Vagina (tissue), 2 donors: ENCODE data around the gene NAT9. TPM values are rescaled to one million over a fixed set of nuclear protein-coding genes. Genes with fewer than 3 reads are reported as not detected.

Source experiments
- DNase-seq, 2 donors: peaks; one replicate each; pipeline ENCODE4 v3.0.0-alpha.2; 2017; ENCODE audit errors: extremely low spot score in 2 of 2
- H3K27ac ChIP-seq: fragments of 200-600 bp; sonication (generic); one replicate; pipeline ENCODE4 v1.5.1; 2019
- H3K27me3 ChIP-seq: fragments of 200-600 bp; sonication (generic); one replicate; pipeline ENCODE4 v1.5.1; 2019
- H3K36me3 ChIP-seq, 2 donors: fragments of 200-600 bp; sonication (generic); one replicate each; pipeline ENCODE4 v1.5.1; 2017 to 2019
- H3K4me1 ChIP-seq: fragments of 200-600 bp; sonication (generic); one replicate; pipeline ENCODE4 v1.5.1; 2019
- H3K4me3 ChIP-seq, 2 donors: fragments of 200-600 bp; sonication (generic); 1 replicate in 1 of 2; 2 replicates in 1 of 2; pipeline ENCODE4 v1.5.1; 2016 to 2019
- H3K9me3 ChIP-seq: fragments of 200-600 bp; sonication (generic); one replicate; pipeline ENCODE4 v1.5.1; 2019
- POLR2A ChIP-seq, 2 donors: fragments of 450-650 bp; IDR thresholded peaks; one replicate each; pipeline ENCODE4 v1.6.1; 2017; ENCODE audit warnings: antibody characterized with exemption in 2 of 2, mild to moderate bottlenecking in 2 of 2, moderate library complexity in 2 of 2
- POLR2AphosphoS5 ChIP-seq, 2 donors: sonication (generic); formaldehyde crosslinking; IDR thresholded peaks; one replicate each; pipeline ENCODE4 v1.9.0; 2017; ENCODE audit warnings: antibody characterized with exemption in 2 of 2, mild to moderate bottlenecking in 2 of 2, low read depth in 1 of 2; ENCODE audit not compliant: insufficient read depth in 1 of 2
- intact Hi-C: fragments of 100-400 bp; cut with DNase I; formaldehyde crosslinking; loops from one replicate; pipeline ENCODE4 v1.15.1; 2023
- total RNA-seq: library from RNA; depleted of rRNA; stranded (reverse); fragments of >200 nt; gene quantifications from one replicate; pipeline ENCODE4 v1.2.3, GENCODE V29; 2016
- TF ChIP-seq, protein P1 (sequence below), 3 experiments: fragments of 450-650 bp in 2 of 3; fragments of 200-600 bp in 1 of 3; sonication (generic) in 1 of 3; IDR thresholded peaks; one replicate each; pipeline ENCODE4 v1.5.1; 2017 to 2019; ENCODE audit warnings: antibody characterized with exemption in 3 of 3, mild to moderate bottlenecking in 2 of 3, moderate library complexity in 2 of 3

NAT9 gene
- total RNA-seq, 1 donor from 2014 or later, result 28.5 TPM

DNA sequence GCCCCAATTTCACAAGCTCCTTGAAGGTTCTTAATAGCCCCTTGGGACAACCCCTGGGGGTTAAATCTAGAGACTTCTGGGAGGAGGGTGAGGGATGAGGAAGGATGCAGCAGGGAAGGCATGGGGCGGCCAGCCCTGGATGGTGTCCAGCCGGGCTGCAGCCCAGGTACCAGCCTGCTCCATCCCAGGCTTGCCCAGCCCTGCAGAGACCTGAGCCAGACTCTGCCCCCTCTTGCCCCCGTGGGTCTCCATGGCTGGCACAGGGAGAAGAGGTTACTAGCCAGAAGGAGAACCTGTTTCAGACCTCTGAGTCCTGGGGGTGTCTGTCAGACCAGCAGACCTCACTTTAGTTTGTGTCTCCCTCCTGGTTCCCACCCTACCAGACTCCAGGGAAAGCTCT, 19.3 kb downstream of the NAT9 start:
- H3K4me1 ChIP-seq, result peaks cover 85% of the 10 kb centered on the region
- H3K4me3 ChIP-seq, result no peak overlapping the region

DNA sequence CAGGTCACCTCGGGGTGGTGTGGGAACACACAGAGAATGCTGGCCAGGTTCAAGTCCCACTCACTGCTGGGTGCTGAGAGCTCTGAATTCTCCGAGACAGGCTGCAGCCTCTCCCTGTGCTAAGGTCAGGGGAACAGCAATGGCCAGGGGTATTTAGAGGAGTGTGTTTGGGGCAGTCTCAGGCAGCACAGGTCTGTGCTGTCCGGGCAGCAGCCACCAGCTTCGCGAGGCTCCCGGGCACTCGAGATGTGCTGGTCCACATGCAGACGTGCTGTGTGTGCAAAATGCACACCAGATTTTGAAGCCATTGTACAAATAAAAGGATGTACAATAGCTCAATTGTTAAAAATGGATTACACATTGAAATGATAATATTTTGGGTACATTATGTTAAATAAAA, 20.6 kb downstream of the NAT9 start:
- intact Hi-C loops, result no loop called here
- Histone ChIP-seq H3K27ac (no peak overlapping the region), H3K36me3 (no peaks in the 10 kb centered on the region), H3K4me1 (peaks cover 85% of the 10 kb centered on the region), H3K9me3 (no peaks in the 10 kb centered on the region), H3K4me3 (no peak overlapping the region), H3K27me3 (no peaks in the 10 kb centered on the region)
- DNase-seq, result no peak
- TF ChIP-seq, protein P1, sequence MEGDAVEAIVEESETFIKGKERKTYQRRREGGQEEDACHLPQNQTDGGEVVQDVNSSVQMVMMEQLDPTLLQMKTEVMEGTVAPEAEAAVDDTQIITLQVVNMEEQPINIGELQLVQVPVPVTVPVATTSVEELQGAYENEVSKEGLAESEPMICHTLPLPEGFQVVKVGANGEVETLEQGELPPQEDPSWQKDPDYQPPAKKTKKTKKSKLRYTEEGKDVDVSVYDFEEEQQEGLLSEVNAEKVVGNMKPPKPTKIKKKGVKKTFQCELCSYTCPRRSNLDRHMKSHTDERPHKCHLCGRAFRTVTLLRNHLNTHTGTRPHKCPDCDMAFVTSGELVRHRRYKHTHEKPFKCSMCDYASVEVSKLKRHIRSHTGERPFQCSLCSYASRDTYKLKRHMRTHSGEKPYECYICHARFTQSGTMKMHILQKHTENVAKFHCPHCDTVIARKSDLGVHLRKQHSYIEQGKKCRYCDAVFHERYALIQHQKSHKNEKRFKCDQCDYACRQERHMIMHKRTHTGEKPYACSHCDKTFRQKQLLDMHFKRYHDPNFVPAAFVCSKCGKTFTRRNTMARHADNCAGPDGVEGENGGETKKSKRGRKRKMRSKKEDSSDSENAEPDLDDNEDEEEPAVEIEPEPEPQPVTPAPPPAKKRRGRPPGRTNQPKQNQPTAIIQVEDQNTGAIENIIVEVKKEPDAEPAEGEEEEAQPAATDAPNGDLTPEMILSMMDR (IDR thresholded peaks at IDR 0.05), result no peak
- no peak for TF ChIP-seq POLR2A (IDR thresholded peaks at IDR 0.05)
- no peak for TF ChIP-seq POLR2AphosphoS5 (IDR thresholded peaks at IDR 0.05; ENCODE audit: insufficient read depth in 1 of 2, low read depth in 1 of 2)

More for the DNA sequence above, 19.3 kb downstream of the NAT9 start:
- peak overlapping the region; percentile 85 for H3K27ac ChIP-seq
- no peaks in the 10 kb centered on the region for H3K27me3 ChIP-seq
- no peak for DNase-seq
- no peak for TF ChIP-seq POLR2AphosphoS5 (IDR thresholded peaks at IDR 0.05; ENCODE audit: insufficient read depth in 1 of 2, low read depth in 1 of 2)
- TF ChIP-seq, protein P1 (IDR thresholded peaks at IDR 0.05), result no peak
- TF ChIP-seq POLR2A (IDR thresholded peaks at IDR 0.05), result no peak
- H3K9me3 ChIP-seq, result no peaks in the 10 kb centered on the region
- intact Hi-C loops, result no loop called here
- no peaks in the 10 kb centered on the region for H3K36me3 ChIP-seq

DNA sequence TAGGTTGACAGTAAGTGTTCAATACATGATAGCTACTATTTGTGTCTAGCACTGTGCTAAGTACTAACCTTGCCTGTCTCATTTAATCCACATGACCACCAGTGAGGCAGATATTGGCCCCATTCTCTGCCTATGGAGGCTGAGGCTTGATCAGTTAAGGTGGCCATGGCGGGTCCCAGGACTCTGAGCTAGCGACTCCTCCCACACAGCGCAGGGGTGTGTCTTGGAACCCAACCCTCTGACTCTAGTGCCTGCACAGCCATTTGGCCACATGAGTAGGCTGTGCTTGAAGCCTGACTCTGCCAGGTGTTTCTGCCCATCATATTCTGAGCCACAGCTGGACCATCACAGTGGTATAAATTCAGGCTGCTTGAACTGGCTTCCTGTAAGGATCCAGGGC, 21.3 kb downstream of the NAT9 start:
- DNase-seq, result no peak
- H3K4me1 ChIP-seq, result peaks cover 85% of the 10 kb centered on the region
- H3K27me3 ChIP-seq, result no peaks in the 10 kb centered on the region
- H3K27ac ChIP-seq, result no peak overlapping the region
- no peak for TF ChIP-seq POLR2A (IDR thresholded peaks at IDR 0.05)
- no peak for TF ChIP-seq POLR2AphosphoS5 (IDR thresholded peaks at IDR 0.05; ENCODE audit: insufficient read depth in 1 of 2, low read depth in 1 of 2)
- TF ChIP-seq, protein P1 (IDR thresholded peaks at IDR 0.05), result no peak
- no peaks in the 10 kb centered on the region for H3K9me3 ChIP-seq
- no peaks in the 10 kb centered on the region for H3K36me3 ChIP-seq
- intact Hi-C loops, result no loop called here
- H3K4me3 ChIP-seq, result no peak overlapping the region

DNA sequence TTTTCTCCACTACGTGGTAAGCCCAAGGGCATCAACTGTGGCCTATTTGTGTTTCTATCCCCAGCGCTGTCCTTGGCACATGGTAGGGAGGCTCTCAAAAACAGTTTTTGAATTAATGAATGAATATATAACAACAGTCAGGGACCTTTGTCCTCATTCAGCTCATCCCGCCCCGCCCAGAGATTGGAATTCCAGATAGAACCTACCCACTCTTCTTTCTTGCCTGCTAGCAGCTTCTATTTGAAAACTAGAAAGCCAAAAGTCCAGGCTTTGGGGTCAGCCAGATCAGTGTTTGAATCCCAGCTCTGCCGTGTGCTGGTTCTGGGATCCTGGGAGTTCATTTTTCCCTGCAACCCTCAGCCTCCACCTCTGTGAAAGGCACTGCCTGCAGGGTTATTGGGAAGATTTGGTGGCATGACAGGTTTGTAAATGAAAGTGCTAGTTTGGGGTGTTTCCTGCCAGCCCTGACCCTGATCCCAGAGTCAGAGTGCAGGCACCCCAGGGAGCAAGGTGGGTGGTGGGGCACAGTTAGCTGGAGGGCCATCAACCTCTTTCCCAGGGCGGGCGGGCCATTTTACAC, 23.2 kb downstream of the NAT9 start:
- Histone ChIP-seq H3K4me3 (no peak overlapping the region), H3K4me1 (peaks cover 78% of the 10 kb centered on the region), H3K9me3 (no peaks in the 10 kb centered on the region), H3K27ac (no peak overlapping the region), H3K36me3 (no peaks in the 10 kb centered on the region), H3K27me3 (no peaks in the 10 kb centered on the region)
- DNase-seq, result no peak
- intact Hi-C loops, result no loop called here
- TF ChIP-seq, protein P1 (IDR thresholded peaks at IDR 0.05), result no peak
- no peak for TF ChIP-seq POLR2A (IDR thresholded peaks at IDR 0.05)
- no peak for TF ChIP-seq POLR2AphosphoS5 (IDR thresholded peaks at IDR 0.05; ENCODE audit: insufficient read depth in 1 of 2, low read depth in 1 of 2)

DNA sequence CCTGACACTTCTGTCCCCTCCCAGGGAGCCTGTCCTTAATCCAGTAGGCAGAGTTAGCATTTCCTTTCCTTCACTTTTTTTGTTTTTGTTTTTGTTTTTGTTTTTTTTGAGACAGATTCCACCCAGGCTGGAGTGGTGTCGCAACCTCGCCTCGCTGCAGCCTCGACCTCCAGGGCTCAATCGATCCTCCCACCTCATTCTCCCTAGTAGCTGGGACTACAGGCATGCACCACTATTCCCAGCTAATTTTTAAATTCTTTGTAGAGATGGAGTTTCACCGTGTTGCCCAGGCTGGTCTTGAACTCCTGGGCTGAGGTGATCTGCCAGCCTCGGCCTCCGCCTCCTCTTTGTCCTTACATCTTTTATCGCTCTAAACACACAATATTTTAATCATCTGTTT, 23.7 kb downstream of the NAT9 start:
- Histone ChIP-seq H3K4me3 (no peak overlapping the region), H3K4me1 (peaks cover 78% of the 10 kb centered on the region), H3K36me3 (no peaks in the 10 kb centered on the region), H3K9me3 (no peaks in the 10 kb centered on the region), H3K27me3 (no peaks in the 10 kb centered on the region), H3K27ac (peak overlapping the region; percentile 36)
- intact Hi-C loops, result no loop called here
- DNase-seq, result no peak
- TF ChIP-seq POLR2A (IDR thresholded peaks at IDR 0.05), result no peak
- no peak for TF ChIP-seq POLR2AphosphoS5 (IDR thresholded peaks at IDR 0.05; ENCODE audit: insufficient read depth in 1 of 2, low read depth in 1 of 2)
- TF ChIP-seq, protein P1 (IDR thresholded peaks at IDR 0.05), result no peak
